Stimulated activated CD8-positive, alpha-beta memory T cell treated with anti-CD3 and anti-CD28 coated beads, Interleukin-4, amount 100 ng/mL, for 4 hours (primary cell): ENCODE data around the gene PPP1R3G.

Source experiments
- DNase-seq, 2 donors: peaks; one replicate each; pipeline ENCODE4 v3.0.0-alpha.2; 2020; ENCODE audit warnings: low read depth in 2 of 2, low spot score in 1 of 2

The PPP1R3G gene

DNA sequence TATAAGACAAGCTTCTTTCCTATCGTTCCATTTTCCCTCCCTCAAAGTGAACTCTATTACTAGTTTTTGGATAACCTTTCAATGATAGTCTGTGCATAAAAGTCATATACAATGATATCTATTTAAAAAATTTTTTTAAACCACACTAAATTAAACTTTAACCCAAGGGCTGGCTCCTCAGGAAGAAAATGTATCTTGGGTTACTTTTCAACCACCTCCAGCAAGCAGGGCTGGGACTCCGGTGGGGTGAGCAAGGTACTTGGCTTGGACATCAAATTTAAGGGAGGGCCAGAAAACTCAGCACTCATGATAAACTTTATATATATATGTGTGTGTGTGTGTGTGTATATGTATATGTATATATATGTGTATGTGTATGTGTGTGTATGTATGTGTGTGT lies 13.9 kb upstream of the PPP1R3G start:
- no peak for DNase-seq

DNA sequence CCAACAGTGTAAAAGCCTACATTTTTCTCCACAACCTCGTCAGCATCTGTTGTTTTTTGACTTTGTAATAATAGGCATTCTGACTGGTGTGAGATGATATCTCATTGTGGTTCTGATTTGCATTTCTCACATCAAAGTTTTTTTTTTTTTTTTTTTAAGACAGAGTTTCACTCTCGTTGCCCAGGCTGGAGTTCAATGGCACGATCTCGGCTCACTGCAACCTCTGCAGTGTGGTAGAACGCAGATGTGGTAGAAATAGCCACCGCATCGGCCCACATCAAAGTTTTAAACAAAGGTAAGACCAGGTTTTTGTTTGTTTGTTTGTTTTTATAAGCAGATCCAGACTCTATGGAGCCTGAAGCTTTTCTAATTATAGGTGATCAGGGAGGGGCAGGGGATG lies 12.7 kb upstream of the PPP1R3G start:
- DNase-seq: no peak

DNA sequence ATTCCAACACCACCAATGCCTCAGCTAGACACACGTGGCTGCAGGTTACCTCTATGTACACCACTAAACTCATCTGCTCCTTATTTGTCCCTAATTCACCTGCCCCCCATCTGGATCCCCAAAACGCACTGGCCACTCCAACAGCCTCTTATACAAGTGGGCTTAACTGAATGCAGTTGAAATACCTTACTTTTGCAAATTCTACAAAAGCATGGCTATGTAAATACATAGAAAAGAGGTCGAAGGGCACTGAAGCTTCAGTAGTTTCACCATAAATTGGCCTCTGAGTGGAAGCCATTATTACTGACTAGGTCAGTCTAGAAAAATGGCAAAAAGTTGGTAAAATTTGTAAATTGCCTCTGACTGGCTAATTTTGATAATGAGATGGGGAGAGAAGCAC lies 11.1 kb upstream of the PPP1R3G start:
- DNase-seq: no peak

DNA sequence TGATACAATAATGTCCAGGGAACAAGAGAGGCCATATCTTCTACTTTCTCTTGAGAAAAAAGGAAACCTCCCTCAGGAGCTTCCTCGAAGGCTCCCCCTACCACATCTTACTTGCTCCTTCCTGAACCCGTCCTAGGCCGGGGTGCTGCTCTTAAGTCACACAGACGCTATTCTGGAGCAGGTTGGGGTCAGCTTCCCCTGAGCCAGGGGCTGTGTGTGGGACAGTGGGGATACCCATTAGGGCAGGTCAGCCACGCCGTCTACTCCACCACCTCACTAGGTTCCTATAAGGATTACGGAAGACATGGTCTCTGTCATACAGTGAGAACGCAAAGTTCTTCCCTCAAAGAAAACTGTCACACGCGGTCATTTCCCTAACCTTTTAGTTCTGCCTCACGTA lies 8.2 kb upstream of the PPP1R3G start:
- DNase-seq: no peak

DNA sequence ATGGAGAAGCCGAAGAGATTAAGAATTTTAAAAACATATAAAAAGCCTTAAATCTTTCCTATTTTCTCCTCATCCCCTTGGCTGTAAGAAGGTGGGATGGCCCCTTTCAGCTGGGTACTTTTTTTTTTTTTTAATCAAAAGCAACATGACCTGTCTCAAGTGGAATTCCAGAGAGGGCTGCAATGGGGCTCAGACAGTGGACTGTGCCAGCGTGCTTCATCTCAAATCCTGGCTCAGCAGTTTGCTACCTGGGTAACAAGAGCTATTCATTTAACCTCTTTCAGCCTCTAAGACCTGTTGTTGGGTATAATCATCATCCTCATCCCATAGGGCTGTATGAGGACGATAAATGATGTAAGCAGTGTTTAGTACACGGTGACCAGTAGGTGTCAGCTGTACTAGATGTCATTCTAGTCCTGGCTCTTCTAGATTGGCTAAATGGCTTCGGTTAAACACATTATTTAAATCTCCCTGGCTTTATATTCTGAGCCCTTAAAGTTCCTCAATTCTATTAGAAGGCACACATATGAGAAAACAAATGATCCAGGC lies 6.9 kb upstream of the PPP1R3G start:
- no peak for DNase-seq

DNA sequence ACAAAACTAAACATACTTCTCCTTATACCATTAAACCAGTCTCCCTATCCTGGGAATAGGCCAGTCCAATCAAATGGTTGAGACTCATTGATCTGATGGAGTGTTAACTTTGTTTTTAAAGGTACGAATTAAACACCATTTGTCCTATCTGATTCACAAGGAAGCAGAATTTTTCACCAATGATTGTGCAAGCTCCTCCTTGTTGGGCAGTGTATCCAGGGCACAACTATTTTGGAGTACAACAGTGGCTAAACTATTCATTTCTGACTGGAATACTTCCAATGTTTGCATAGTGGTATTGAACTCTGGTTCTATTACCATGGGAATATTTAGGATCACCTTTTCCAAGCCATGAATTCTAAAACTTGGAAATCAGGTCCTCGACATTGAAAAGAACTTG lies 5.4 kb upstream of the PPP1R3G start:
- DNase-seq: no peak

DNA sequence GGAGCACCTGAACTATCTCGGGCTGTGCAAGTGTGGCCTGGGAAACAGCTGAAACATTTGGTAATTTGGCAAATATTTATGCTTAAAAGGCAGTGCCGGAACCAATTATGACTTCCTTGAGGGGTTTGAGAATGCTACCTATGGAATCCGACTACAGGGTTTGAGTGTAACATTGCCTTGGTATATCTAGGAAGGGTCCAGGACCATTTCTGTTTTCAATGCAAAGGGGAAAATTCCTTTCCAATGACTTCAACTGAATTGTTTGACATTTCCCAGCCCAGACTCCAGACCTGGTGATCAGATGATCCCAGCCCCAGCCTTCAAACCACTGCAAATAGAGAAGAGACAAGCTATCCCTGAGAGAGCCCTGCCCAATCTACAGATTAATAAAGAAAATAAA lies 4.6 kb upstream of the PPP1R3G start:
- no peak for DNase-seq

DNA sequence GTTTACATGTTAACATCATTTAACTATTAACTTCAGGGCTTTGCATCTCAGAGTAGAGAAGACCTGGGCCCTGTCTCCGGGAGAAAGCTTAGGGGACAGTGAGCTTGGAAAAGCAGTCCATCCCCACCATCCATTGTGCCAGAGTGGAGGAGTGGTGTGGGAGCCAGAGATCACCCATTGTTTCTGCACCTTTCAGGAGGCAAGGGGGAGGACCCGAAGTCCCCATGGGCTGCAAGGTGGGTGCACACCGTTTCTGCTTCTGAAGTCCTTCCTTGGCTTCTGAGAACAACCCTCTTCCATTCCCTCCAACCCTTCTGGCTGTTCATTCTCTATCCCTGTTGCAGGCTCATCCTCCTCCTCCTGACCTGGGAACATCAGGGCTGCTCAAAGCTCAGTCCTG lies 4.0 kb upstream of the PPP1R3G start:
- DNase-seq: no peak

DNA sequence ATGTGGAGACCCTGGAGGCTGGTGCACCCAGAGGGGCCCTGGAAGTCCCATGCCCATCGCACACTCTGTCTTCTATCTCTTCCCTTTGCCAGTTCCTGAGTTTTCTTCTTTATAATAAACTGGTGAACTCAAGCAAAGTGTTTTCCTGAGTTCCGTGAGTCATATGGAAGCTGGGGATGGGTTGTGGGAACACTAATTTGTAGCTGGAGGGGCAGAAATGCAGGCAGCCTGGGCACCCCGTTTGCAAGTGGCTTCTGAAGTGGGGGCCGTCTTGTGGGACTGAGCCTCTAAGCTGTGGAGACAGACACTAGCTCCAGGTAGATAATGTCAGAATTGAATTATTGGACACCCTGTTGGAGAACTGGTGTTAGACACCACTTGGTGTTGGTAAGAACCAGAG lies 3.2 kb upstream of the PPP1R3G start:
- no peak for DNase-seq

DNA sequence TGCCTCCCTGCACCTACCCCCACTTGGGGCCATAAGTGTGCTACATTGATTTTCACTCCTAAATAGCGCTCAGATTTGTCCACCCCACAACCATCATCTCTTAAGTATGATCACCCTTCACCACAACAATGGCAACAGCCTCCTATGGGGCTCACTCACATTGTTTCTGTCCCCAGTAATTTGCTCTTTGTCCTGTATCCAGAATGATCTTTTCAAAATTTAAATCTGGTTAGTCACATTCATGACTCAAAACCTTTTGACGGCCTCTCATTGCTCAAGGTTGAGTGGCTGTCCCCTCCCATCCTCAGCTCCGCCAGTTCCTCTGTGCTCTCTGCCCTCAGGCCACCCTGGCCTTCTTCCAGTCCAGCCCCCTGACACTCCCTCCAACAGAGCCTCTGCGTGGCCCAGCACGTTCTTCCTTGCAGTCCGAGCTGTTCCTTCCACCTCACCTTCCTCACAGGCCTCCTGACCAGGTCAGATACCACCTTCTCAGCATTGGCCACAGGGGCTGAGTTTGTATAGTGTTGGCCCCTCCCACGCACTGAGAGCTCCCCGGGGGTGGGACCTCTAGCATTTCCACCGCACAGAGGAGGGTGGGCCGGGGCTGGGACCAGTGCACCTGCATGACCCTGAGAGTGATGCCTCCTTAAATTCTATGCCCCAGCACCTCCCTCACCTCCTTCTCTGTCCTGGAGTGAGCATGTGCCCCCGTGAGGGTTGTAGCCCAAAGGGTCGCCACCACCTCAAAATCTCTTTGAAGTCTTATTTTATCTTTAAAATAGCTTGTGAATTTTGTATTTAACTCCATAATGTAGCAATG lies 2.4 kb upstream of the PPP1R3G start:
- no peak for DNase-seq

DNA sequence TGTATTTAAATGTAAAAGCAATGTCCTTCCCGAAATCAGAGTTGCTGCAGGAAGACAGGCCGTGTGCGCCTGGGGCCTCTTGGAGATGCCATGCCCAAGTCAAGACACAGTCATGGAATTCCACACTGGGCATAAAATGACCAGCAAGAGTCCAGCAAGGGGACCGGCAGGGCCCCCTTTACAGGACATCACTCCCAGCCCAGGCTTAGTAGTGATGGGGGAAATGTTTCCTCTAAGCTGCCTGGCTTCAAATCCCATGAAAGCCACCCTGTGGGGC lies 1.9 kb upstream of the PPP1R3G start:
- no peak for DNase-seq

DNA sequence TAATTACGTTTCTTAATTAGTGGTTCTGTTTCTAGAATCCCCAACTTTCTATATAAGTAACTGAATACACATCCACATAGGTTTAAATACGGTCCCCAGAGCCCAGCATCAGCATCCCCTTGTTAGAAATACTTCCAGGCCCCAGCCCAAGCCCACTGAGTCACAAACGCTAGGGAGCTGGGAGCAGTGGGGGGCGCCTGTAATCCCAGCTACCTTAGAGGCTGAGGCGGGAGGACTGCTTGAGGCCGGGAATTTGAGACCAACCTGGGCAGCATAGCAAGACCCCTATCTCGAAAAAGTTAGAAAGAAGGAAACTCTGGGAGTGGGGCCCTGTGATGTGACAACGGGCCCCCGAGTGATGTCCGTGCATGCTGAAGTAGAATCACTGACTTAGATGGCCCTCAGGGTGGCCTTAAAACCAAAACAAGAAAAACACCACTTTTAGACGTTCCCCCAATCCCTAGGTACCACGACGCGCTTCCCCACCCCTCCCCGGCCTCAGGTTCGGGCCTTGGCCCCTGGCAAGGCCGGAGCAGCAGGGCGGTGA lies 1.3 kb upstream of the PPP1R3G start:
- DNase-seq: no peak

DNA sequence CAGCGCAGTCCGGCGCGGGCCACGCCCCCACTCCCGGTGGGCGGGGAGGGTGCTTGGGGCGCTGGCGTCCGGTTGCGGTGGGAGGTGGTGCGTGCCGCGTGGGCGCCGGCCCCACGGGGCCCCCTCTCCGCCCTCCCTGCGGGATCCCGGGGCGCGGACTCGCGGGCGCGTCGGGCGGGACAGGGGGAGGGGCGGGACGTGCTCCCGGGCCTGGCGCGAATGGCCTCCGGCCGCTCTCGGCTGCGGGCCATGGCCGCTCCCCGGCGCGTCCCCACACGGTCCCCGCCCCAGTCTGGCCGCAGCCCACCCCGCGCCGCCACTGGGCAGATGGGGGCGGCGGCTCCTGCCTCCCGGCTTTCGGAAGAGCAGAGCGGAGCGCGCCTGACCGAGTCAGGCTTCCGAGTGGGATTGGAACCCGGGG lies 771 bp upstream of the PPP1R3G start:
- DNase-seq: no peak

DNA sequence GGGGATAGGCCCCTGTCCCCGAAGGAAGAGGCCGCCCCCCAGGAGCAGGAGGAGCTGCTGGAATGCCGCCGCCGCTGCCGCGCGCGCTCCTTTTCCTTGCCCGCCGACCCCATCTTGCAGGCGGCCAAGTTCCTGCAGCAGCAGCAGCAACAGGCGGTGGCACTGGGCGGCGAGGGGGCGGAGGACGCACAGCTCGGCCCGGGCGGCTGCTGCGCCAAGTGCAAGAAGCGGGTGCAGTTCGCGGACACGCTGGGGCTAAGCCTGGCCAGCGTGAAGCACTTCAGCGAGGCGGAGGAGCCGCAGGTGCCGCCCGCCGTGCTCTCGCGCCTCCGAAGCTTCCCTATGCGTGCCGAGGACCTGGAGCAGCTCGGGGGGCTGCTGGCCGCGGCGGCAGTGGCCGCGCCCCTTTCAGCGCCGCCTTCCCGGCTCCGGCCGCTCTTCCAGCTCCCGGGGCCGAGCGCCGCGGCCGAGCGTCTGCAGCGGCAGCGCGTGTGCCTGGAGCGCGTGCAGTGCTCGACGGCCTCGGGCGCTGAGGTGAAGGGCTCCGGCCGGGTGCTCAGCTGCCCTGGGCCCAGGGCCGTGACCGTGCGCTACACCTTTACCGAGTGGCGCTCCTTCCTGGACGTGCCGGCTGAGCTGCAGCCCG lies 630 bp downstream of the PPP1R3G start:
- DNase-seq: no peak

DNA sequence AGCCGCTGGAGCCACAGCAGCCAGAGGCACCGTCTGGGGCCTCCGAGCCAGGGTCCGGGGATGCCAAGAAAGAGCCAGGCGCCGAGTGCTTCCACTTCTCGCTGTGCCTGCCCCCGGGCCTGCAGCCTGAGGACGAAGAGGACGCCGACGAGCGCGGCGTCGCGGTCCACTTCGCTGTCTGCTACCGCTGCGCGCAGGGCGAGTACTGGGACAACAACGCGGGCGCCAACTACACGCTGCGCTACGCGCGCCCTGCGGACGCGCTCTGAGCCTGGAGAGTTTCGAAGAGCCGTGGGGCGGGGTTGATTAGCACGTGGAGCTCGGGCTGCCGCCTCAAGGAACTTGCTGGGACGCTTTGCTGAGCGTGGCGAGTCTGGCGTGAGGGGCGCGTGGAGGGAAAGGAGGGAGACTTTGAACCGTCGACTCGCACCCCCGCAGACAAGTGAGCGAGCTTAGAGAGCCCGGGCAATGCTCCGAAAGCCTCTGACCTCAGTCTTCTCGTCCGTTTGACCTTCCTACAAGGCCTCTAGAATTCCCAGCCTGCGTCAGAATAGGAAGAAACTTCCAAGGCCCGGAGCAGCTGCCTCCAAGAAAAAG lies 1.3 kb downstream of the PPP1R3G start:
- no peak for DNase-seq

DNA sequence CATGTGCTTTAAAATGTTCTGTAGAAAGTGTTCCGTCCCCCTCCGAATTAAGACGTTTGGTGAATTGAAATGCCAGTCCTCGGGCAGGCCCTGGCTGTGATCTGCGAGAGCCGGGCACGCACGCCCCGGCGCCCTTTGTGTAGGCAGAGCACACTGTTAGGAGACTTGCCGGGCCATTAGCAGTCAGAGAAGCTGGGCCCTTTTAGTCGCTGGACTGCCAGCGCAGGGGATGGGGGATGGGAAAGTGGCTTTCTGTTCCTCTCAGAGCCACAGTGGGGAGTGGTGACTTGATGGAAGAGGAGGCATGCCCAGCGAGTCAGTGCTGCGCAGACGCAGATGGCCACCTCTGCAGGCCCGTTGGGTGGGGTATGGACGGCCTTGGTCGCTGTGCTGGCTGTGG lies 2.2 kb downstream of the PPP1R3G start:
- DNase-seq: no peak

DNA sequence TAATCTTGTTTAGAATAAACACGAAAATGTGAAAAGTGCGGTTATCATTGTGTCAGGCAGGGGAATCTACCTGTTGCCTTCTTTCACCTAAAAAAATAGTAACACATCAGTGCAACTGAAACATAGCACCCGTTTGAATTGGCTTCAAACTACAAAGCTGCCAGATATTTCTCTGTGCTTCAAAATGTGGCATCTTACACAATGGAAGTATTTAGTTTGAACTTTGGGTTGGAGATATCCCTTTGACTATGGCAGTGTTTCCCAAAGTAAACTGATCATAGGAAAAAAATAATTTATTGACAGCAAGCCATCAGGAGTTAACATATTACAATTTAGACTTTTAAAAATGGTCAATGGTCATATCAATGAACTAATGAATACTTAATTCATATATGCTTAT lies 3.6 kb downstream of the PPP1R3G start:
- DNase-seq: no peak

DNA sequence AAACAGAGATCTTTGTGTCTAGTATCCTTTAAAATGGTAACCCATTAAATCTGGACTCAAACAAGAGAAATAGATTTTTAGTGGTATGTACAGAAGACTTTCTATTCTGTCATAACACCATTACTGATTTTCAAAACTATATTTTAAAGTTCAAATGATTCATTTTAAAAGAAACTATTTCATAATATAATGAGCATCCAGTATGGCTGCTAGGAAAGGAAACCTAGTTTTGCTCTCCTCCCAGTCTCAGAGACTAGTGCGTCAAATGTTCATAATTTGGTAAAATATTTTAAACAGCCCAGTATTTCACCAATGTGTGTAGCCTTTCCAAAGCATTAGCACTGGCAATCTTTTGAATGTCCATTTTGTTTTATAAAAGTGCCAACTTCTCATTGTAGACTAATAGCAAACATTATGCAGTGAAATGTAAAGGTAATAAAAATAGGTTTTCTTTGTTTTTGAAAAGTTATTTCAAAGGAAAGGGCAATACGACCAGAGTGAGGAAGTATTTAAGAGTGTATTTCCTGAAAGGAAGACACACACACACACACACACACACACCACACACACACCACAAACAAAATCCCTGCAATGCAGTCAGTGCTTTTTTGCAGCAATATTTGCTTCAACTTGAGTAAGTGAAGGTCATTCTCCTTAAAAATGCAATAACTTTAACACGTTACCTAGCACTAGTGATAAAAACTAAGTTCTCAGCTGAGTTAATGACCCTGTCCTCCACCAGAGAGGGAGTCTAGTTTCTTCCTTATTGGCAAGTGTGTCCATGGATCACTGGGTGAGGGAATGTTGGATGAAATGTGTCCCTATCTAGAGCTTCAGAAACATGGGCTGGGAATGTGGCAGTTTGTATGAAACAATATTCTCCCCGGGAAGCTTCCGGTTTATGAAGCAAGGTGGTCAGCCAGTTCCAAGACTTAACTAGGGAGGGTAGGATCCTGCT lies 4.6 kb downstream of the PPP1R3G start:
- no peak for DNase-seq

DNA sequence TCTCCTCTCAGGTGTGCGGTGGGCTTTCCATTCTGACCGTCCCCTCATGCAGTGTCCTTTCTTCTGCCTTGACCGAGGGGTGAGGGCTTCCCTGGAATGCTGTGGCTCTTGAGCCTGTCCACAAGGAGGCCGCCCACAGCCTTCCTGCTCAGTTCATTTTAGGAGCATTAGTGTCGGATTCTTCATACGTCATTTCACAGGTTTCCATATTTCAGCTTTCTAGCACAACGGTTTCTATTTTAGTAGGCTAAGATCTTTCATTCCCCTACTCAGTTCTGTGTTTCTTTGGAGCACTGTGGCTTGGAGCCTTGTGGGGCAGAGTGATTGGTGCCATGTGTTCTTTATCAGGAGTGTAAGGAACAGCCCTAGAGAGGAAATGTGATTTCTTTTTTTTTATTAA lies 5.5 kb downstream of the PPP1R3G start:
- DNase-seq: no peak

DNA sequence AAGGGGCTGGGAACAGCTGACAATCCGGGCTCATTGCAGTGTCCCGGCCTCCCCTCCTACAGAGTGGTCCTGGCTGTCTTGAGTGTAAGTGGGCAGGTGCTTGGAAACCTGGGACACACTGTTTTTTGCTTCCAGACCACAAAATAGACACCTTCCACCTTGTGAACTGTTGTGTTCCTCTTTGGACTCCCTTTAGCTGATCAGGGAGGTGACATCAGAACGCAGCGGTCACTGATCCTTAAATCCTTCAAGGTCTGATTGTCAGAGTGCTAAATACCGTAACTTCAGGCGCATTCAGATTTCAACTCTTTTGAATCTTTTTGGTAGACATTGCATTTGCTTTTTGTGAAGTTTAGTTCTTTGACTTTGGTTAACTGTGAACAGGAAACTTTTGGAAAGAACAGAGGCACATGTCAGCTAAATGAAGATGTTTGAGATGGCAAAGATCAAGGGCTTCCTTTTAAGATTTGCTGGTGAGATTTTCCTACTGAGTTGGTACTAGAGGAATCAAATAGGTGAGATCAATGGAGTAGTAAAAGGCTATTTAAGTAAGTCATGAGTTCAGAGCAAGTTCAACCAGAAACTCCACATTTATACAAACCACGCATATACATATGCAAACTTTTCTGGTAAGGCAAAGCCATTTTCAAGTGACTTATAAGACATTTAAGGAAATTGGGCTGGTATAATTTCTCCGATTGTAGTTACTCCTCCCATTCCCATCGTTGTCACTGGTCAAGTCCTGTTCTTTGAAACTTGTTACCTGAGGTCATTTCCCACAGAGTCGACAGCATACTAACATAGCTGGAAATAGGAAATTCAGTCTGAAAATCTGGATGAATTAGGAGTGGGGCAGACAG lies 6.3 kb downstream of the PPP1R3G start:
- no peak for DNase-seq
